Hindlimb muscle (tissue), 1 donor: ENCODE results near the gene SRRM5. TPM values are rescaled to one million over a fixed set of nuclear protein-coding genes. Genes with fewer than 3 reads are reported as not detected.
"Not testable (repeated sequence)": the region's sequence is repeated elsewhere in the genome, so short reads cannot be mapped to it uniquely, and the experiment has no call there.

Experiments used
- DNase-seq: peaks from one replicate; pipeline ENCODE4 v3.0.0-alpha.2; 2013
- polyA plus RNA-seq: library from polyadenylated mRNA; unstranded; fragments of 120-200 nt; gene quantifications from one replicate; pipeline ENCODE4 v1.2.1, GENCODE V29; 2013; ENCODE audit not compliant: insufficient read length

The SRRM5 gene
- polyA plus RNA-seq, 1 donor = 0.52 TPM

DNA sequence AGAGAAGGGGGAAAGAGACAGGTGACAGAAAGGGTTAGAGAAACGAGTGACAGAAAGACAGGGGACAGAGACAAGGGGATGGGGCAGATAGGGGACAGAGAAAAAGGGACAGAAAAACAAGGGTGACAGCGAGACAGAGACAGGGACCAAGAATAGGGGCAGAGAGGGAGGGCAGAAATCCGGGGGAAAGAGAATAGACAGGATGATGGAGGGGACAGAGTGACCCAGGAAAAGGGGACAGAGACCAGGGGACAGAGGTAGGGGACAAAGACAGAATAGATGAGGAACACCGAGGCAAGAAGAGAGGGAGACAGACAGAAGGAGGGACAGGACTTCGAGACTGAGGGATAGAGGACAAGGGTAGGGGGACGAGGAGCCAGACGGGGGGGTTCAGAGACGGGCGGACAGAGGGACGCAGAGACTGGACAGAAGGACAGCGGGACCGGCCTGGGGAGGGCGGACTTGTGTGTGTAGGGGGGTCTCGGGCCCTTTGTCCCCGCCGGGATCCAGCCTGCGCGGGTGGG is 27.2 kb downstream of the SRRM5 start:
- no peak for DNase-seq

DNA sequence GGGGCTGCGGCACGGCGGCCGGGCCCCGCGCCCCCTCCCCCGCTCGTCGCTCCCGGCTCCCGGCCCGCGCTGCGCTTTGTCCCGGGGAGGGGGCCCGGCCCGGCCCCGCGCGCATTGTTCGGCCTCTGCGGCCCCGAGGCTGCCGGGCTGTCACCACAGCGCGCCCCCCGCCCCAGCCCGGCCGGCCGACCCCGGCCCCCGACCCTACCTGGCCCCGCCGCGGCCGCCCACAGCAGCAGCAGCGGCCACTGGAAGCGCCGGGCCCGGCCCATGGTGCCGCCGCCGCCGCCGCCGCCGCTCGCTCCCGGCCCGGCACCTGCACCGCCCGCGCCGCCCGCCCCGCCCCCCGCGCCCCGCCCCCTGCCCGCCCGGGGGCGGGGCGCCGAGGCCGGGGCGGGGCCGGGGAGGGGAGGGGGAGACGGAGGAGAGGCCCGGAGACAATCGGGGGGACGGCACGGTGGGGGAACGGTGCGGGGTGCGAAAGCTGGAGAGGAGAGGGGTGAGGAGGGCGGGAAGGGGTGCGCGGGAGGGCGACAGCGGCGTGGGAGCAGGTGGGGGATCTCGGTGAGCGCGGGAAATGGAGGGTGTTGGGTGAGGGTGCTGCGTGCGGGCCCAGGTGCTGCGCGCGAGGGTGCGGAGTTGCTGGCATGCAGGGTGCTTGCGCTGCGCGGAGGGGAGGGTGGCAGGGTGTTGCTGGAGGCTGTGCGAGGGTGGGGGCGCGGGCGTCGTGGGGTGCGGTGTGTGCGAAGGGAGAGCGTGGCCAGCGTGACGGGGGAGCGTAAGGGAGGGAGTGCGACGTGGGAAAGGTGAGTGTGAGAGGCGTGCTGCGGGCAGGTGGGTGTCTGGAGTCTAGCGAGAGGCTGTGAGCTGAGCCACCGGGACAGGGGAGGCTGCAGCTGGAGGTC is 27.9 kb downstream of the SRRM5 start, which contains the start of gene CADM4:
Gene CADM4, minus strand, starts transcription at position 332 of the 905 bp plus-strand sequence. Its CDS starts 60 bp downstream, at position 272.
- no peak for DNase-seq

DNA sequence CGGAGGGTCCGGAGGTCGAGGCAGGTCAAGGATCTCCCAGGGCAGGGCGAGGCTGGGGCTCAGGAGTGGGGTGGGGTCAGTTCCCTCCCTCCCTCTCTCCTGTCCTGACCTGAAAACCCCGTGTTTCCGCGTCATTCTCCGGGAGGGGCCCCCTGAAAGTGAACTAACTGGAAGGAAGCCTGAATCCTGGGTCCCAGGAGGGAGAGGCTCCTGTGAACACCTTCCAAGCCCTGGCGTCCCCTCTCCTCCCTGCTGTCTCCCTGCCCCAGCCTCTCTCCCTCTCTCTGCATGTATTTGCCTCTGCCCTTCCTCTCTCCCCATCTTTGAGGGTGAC is 28.5 kb downstream of the SRRM5 start:
- no peak for DNase-seq

DNA sequence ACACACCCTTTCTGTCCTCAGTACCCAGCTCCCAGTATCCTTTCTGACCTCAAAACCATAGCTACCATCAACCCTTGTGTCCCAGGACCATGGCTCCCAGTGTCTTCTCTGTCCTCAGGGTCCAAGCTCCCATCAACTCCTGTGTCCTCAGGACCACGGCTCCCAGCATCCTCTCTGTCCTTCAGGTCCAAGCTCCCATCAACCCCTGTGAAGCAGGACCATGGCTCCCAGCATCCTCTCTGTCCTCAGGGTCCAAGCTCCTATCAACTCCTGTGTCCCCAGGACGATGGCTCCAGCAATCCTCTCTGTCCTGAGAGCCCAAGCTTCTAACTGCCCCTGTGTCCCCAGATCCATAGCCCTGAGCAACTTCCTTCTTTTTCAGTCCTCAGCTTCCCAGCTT is 29.4 kb downstream of the SRRM5 start:
- no peak for DNase-seq

DNA sequence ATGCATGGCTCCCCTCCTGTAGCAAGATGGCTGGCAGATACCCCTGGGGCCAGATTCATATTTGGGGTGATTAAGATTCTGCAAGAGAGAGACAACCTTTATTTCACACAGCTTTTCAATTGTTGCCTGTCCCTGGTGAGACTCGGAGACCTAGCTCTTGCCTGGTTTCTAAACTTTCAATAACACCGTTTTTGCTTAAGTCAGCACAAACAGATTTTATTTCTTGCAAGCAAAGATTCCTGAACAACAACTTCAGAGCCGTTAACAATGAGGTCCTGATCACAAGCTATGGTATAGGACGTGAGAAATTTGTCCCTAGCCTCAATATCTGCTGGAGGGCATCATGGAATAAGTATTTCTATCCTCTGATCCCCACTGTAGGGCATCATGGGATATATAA is 30.6 kb downstream of the SRRM5 start:
- no peak for DNase-seq

DNA sequence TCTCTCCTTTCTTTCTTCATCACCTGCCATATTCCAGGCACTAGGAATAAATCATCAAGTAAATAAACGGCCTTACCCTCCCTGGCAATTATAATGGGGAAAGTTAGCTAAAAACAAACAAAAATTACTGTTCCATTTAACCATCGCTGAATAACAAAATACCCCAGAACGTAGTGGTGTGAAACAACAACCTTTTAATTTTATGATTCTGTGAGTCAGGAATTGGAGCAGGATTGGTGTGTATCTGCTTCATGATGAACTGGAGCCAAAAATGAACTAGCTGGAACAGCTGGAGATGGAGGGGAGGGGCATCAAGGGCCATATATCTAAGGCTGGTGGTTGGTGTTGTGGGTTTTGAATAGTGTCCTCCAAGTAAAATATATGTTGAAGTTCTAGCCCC is 31.4 kb downstream of the SRRM5 start:
- no peak for DNase-seq

DNA sequence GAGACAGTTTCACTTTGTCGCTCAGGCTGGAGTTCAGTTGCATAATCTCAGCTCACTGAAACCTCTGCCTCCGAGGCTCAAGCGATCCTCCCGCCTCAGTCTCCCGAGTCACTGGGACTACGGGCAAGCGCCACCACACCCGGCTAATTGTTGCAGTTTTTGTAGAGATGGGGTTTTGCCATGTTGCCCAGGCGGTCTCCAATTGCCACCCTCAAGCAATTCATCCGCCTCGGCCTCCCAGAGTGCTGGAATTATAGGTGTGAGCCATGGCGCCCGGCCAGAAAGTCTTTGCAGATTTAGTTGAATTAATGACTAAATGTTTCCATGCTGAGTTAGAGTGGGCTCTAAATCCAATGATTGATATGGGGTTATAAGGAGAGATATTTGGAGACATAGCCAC is 32.3 kb downstream of the SRRM5 start:
- no peak for DNase-seq

DNA sequence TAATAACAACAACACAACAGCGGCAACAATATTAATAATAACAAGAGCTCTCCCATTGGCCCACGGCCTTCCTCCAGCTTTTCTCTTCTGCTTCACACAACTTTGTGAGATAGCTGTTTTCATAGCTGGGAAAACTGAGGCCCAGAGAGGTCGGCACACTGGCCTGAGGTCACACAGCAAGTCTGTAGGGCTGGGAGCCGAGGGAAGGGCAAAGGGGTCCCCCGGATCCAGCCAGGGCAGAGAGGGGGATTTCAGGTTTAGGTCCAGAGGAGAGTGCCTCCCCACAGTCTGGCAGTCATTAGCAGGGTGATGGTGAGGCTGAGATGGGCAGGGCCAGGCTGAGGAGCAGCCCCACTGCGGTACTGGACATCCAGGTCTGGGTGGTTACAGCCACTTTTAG is 36.7 kb downstream of the SRRM5 start:
- DNase-seq = no peak

DNA sequence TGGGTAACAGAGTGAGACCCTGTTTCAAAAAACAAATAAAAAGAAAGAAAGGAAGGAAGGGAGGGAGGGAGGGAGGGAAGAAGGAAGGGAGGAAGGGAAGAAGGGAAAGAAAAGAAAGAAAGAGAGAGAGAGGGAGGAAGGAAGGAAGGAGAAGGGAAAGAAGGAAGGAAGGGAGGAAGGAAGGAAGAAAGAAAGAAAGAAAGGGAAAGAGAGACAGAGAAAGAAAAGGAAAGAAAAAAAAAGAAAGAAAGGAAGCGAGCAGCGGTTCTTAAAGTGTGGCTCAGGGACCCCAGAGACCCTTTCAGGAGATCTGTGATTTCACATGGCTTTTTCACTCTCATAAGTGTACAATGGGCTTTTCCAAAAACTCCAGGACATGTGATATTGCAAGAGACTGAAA is 37.6 kb downstream of the SRRM5 start:
- DNase-seq = no peak

DNA sequence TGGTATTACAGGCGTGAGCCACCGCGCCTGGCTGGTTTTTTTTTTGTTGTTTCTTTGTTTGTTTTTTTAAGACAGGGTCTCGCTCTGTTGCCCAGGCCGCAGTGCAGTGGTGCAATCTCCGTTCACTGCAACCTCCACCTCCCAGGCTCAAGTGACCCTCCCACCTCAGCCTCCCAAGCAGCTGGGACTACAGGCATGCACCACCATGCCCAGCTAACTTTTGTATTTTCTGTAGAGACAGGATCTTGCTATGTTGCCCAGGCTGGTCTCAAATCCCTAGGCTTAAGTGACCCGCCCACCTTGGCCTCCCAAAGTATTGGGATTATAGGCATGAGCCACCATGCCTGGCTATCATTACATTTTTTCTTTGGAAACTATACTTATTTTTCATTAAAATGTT is 38.4 kb downstream of the SRRM5 start:
- DNase-seq = not testable (repeated sequence)

DNA sequence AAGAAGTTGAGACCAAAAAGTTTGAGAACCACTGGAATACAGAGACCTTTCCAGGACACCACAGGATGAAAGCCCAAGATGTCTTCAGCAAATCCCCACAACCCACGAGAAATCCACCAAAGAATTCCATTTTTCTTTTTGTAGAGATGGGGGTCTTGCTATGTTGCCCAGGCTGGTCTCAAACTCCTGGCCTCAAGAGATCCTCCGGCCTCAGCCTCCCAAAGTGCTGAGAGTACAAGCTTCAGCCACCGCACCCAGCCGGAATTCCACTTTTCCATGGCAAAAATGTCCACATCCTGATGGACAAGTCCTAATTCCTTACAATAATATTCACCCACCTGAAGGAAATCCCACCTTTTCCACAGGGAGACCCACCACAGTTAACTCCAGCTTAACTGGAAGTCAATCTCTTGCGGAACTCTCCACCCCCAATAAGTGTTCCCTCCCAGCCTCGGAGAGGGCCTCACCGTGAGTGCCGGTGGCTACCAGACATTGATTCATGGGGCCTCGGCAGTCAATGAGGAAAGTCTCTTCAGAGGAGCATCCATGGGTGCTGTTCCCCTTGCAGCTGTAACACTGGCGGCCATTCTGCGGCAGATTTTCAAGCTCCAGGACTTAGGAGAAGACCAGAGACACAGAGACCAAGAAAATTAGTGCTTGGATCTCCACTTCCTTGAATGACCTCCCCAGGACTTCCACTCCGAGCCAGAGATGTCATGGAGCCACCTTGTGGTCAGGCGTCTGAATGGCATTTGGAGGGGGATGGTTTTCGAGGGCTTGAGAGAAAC is 40.1 kb downstream of the SRRM5 start:
- DNase-seq = peak; percentile 55

DNA sequence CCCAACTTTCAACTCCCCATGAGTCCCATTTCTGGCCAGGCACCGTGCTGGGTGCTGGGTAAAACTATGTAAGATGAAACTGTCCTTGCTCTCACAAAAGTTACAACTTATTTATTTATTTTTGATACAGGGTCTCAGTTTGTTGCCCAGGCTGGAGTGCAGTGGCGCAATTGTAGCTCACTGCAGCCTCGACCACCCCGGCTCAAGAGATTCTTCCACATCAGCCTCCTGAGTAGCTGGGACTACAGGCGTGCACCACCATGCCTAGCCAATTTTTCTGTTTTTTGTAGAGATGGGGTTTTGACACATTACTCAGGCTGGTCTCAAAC is 40.6 kb downstream of the SRRM5 start:
- no peak for DNase-seq

DNA sequence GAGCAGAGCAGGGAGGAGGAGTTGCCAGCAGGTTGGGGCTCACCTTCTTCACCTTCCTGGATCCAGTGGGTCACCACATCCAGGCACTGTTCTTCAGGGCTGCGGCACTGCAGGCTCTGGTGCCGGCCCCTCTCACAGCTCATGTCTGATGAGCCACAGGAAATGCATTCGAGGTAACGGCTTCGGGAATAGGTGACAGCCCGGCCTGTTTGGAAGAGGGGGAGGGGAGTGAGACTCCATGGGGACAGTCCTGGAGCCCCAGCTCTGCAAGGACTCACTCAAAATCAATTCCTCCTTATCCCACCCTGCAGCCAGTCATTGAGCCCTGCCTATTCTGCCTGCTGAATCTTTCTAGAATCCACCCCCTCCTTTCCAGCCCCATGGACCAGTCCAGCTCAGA is 44.5 kb downstream of the SRRM5 start:
- no peak for DNase-seq

DNA sequence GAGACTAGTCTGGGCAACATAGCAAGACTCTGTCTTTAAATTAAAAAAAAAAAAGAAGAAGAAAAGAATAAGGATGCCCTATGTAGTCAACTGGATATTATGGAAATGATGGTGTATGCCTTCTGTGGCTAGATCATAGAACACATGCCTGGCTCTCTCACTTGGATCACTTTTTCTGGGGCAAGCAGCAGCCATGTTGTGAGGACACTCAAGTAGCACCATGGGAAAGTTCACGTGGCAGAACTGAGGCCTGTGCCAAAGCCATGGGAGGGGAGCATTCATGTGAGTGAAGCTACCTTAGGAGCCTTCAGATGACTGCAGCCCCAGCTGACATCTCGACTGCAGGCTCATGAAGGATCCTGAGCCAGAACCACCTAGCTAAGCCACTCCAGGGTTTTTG is 46.1 kb downstream of the SRRM5 start:
- DNase-seq = no peak

DNA sequence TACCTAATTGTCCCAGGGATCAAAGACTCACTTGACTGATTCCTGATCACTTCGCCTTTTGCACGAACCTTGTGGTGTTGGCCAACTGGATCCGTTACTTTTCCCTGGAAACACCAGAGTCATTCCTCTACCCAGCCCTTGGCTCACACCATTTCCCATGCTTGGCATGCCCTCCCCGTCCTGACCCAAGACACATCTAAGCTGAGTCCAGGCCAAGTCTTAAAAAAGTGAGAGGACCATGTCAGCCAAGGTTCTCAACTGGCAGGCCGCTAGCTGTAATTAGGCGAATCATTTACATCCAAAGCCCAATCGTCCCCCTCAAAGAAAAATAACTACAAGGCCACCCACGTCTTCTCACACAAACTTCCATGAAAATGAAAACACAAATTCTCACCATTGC is 46.6 kb downstream of the SRRM5 start:
- no peak for DNase-seq

DNA sequence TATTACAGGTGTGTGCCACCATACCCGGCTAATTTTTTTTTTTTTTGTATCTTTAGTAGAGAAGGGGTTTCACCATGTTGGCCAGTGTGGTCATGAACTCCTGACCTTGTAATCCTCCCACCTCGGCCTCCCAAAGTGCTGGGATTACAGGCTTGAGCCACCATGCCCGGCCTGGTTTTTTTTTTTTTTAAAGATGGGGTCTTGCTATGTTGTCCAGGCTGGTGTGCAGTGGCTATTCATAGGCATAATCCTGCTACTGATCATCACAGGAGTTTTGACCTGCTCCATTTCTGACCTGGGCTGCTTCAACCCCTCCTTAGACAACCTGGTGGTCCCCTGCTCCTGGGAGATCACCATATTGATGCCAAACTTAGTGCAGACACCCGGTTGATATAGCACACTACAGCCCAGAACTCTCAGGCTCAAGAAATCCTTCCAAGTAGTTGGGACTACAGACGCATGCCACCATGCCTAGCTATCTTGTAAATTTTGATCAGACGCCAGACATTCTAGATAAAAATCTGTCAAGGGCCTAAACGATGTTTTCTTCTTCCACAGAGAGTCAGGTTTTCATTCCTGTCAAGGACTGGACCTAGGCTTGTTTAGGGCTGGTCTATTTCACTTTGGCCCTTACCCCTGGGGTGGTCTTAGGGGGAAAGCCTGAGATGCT is 48.5 kb downstream of the SRRM5 start:
- DNase-seq = no peak

DNA sequence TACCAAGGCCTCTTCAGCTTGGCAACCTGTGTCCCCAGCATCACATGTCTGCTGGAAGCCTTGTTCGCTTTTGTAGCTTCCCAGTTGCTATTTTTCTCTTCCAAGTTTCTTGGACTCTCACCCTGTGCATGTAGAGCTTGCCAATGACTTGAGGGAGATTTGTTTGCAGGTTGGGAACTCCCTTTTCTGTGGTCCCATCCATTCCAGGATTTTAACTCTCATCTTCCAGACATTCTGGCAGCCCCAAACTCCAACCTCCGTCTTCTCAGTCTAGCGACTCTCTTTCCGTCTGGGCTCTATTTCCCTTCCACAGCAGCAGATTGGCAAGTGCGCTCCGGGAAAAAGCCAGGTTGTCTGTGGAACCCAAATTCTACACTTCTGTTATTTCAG is 49.1 kb downstream of the SRRM5 start:
- DNase-seq = peak; percentile 73

DNA sequence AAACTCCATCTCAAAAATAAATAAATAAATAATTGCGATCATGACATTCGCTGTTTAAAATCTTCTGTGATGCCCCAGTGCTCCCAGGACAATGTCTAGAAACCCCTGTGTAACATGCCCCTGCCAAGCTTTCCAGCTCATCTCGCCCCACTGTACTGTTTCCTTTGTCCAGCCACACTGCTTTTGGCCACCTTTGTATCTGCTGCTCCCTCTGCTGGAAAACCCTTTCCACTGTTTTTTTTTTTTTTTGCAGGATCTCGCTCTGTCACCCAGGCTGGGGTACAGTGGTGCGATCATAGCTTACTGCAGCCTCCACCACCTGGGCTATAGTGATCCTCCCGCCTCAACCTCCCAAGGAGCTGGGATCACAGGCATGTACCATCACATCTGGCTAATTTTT is 50.6 kb downstream of the SRRM5 start:
- DNase-seq = no peak

DNA sequence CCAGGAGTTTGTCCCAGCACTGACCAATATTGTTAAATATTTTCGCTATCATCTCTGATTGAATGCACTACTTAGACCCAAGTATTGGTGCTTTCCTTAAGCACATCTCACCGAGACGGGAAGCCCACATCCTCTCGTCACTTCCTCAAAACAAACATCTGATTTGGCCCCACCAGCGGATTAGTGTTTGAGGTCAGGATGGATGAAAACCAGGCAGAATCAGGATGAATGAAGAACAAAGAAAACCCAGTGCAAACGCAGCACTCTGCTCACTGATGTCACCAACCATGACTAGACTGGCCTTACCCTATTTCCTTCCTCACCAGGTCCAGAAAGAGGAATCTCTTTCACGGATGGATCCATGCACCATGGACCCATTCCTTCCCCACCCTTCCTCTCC is 52.1 kb downstream of the SRRM5 start:
- DNase-seq = no peak
